ENCODE results near the gene NME3. TPM values are rescaled to one million over a fixed set of nuclear protein-coding genes. Genes with fewer than 3 reads are reported as not detected.

Gene NME3
- total and polyA plus RNA-seq, 2 of the 13 experiments (the other 11 are each of a cell fraction or from before 2014, with no cell fraction given), result 10.4 to 15.9 TPM

DNA sequence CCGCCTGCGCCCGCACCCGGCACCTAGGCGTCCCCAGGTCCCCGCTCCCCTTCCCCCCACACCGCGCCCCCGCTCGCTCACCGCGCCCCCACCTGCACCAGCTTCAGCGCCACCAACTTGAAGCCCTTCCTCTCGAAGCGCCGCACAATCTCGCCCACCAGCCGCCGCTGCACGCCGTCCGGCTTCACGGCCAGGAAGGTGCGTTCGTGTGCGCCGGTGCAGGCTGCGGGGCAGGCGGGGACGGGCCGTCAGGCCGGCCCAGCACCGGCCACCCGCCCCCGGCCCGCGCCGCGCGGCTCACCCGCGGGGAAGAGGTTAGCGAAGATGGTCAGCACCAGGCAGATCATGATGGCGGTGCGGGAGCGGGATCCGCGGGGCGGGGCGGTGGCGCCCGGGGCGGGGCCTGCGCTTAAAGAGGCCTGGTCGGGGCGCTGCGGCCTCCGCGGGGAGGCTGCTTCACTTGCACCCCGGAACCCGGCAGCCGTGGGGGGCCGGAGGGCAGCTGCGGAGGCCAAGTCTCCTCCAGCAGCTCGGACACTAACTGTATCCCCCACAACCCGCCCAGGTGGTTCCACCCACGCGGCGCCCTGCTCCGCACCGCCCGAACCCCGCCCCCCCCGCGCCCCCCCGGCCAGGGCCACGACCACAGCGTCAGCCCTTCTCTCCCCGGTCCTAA is at the start of gene NME3 (continued):
- TF ChIP-seq, protein P1, sequence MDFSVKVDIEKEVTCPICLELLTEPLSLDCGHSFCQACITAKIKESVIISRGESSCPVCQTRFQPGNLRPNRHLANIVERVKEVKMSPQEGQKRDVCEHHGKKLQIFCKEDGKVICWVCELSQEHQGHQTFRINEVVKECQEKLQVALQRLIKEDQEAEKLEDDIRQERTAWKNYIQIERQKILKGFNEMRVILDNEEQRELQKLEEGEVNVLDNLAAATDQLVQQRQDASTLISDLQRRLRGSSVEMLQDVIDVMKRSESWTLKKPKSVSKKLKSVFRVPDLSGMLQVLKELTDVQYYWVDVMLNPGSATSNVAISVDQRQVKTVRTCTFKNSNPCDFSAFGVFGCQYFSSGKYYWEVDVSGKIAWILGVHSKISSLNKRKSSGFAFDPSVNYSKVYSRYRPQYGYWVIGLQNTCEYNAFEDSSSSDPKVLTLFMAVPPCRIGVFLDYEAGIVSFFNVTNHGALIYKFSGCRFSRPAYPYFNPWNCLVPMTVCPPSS (IDR thresholded peaks at IDR 0.05), result no peak
- TF ChIP-seq, protein P2, sequence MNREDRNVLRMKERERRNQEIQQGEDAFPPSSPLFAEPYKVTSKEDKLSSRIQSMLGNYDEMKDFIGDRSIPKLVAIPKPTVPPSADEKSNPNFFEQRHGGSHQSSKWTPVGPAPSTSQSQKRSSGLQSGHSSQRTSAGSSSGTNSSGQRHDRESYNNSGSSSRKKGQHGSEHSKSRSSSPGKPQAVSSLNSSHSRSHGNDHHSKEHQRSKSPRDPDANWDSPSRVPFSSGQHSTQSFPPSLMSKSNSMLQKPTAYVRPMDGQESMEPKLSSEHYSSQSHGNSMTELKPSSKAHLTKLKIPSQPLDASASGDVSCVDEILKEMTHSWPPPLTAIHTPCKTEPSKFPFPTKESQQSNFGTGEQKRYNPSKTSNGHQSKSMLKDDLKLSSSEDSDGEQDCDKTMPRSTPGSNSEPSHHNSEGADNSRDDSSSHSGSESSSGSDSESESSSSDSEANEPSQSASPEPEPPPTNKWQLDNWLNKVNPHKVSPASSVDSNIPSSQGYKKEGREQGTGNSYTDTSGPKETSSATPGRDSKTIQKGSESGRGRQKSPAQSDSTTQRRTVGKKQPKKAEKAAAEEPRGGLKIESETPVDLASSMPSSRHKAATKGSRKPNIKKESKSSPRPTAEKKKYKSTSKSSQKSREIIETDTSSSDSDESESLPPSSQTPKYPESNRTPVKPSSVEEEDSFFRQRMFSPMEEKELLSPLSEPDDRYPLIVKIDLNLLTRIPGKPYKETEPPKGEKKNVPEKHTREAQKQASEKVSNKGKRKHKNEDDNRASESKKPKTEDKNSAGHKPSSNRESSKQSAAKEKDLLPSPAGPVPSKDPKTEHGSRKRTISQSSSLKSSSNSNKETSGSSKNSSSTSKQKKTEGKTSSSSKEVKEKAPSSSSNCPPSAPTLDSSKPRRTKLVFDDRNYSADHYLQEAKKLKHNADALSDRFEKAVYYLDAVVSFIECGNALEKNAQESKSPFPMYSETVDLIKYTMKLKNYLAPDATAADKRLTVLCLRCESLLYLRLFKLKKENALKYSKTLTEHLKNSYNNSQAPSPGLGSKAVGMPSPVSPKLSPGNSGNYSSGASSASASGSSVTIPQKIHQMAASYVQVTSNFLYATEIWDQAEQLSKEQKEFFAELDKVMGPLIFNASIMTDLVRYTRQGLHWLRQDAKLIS (CRISPR knock-in tag; IDR thresholded peaks at IDR 0.05), result no peak
- TF ChIP-seq ZNF317 (CRISPR knock-in tag; IDR thresholded peaks at IDR 0.05), result no peak
- TF ChIP-seq, protein P3, sequence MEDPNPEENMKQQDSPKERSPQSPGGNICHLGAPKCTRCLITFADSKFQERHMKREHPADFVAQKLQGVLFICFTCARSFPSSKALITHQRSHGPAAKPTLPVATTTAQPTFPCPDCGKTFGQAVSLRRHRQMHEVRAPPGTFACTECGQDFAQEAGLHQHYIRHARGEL (CRISPR knock-in tag; IDR thresholded peaks at IDR 0.05), result no peak
- TF ChIP-seq ZNF124 (CRISPR knock-in tag; IDR thresholded peaks at IDR 0.05), result no peak
- no peak for TF ChIP-seq MIXL1 (CRISPR knock-in tag; IDR thresholded peaks at IDR 0.05)

DNA sequence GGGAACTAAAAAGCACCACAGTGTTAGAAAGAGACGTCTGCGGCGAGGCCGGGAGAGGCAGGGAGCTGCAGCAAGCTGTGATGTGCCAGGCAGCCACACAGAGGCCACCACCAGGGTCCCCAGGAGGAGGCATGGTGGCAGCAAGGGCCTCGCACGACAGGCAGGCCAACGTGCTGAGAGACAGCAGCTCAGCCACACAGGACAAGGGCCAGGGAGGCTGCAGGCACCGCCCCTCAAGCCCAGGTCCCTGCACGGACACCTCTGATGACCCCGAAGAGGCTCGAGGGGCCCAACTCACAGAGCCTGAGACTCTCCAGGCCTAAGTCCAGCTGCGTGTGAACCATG is 49.6 kb upstream of the NME3 start:
- DNase-seq (ENCODE audit: low spot score), result no peak
- Histone ChIP-seq H2AFZ (ENCODE audit: low read length) (no peak overlapping the region), H3K27me3 (ENCODE audit: control insufficient read depth in 1 of 2, insufficient read depth in 2 of 2, low read length in 2 of 2) (no peaks in the 10 kb centered on the region), H4K20me1 (ENCODE audit: insufficient read depth, low read length) (no peaks in the 10 kb centered on the region; the same call in 1 of the 2 replicates), H3K9me3 (ENCODE audit: low read length) (no peaks in the 10 kb centered on the region), H3K79me2 (ENCODE audit: insufficient read depth, low read length) (peaks cover 20% of the 10 kb centered on the region), H3K36me3 (replicated peaks in 1 of 2; ENCODE audit: control insufficient read depth in 1 of 2, insufficient read depth in 2 of 2, low read length in 2 of 2) (peaks cover 16 to 41% of the 10 kb centered on the region in 2 experiments; a peak in 4 of 5 replicates), H3K9ac (ENCODE audit: insufficient read depth, low read depth, low read length) (no peak overlapping the region), H3K27ac (ENCODE audit: extremely low read length, insufficient read depth, low read length) (no peak overlapping the region), H3K4me1 (ENCODE audit: insufficient read depth, low read length) (peaks cover 24% of the 10 kb centered on the region), H3K4me2 (ENCODE audit: low read depth, low read length) (no peak overlapping the region), H3K4me3 (replicated peaks in 1 of 3; ENCODE audit: insufficient read depth in 1 of 3, low read depth in 2 of 3, low read length in 3 of 3) (no peak overlapping the region)
- in situ Hi-C loops (cut with HindIII; ENCODE audit: extremely low pct_ligation_motif_present, low pct_unique_long_range_greater_than_20kb) (loop anchor here (5.0 kb wide), 1 partner anchor 39 kb away; the partner anchor contains the start of genes NUBP2 and SPSB3), intact Hi-C loops (cut with micrococcal nuclease; ENCODE audit: unreplicated experiment) (no loop called here)
- BruUV-seq (replicated peaks), result no TSS peak
- ChIA-PET CTCF (ENCODE audit: low intra/inter-chr PET ratio, low total read pairs) (no interaction called here), POLR2A (no interaction called here)
- TF ChIP-seq AGO2 (optimal IDR thresholded peaks at IDR 0.05; ENCODE audit: low read depth, low read length), result peak; percentile 63
- TF ChIP-seq, protein P4, sequence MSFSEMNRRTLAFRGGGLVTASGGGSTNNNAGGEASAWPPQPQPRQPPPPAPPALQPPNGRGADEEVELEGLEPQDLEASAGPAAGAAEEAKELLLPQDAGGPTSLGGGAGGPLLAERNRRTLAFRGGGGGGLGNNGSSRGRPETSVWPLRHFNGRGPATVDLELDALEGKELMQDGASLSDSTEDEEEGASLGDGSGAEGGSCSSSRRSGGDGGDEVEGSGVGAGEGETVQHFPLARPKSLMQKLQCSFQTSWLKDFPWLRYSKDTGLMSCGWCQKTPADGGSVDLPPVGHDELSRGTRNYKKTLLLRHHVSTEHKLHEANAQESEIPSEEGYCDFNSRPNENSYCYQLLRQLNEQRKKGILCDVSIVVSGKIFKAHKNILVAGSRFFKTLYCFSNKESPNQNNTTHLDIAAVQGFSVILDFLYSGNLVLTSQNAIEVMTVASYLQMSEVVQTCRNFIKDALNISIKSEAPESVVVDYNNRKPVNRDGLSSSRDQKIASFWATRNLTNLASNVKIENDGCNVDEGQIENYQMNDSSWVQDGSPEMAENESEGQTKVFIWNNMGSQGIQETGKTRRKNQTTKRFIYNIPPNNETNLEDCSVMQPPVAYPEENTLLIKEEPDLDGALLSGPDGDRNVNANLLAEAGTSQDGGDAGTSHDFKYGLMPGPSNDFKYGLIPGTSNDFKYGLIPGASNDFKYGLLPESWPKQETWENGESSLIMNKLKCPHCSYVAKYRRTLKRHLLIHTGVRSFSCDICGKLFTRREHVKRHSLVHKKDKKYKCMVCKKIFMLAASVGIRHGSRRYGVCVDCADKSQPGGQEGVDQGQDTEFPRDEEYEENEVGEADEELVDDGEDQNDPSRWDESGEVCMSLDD (CRISPR knock-in tag; IDR thresholded peaks at IDR 0.05; ENCODE audit: borderline replicate concordance), result no peak
- ATAC-seq, result no peak
- no peak for FAIRE-seq
- 100% methylated on average over 3 of the region's 12 CpGs for WGBS (ENCODE audit: low lambda C conversion rate)

Measured in HepG2 (cell line).